Karpas-422 (cell line): ENCODE data around the gene AMIGO2. TPM values are rescaled to one million over a fixed set of nuclear protein-coding genes. Genes with fewer than 3 reads are reported as not detected.

Experiments
- DNase-seq: peaks from one replicate; pipeline ENCODE4 v3.0.0-alpha.2; 2015
- H2AFZ ChIP-seq: fragments of 200-600 bp; sonication (generic); 2 replicates; pipeline ENCODE4 v1.6.1; 2014; ENCODE audit warnings: antibody characterized with exemption, low read length, mixed read lengths
- H3K27ac ChIP-seq: fragments of 200-600 bp; sonication (generic); 2 replicates; pipeline ENCODE4 v1.5.1; 2014; ENCODE audit warnings: mild to moderate bottlenecking, low read length, moderate library complexity
- H3K27me3 ChIP-seq: fragments of 200-600 bp; sonication (generic); 2 replicates; pipeline ENCODE4 v1.6.1; 2014; ENCODE audit warnings: low read length, mixed read lengths
- H3K36me3 ChIP-seq: fragments of 200-600 bp; sonication (generic); 2 replicates; pipeline ENCODE4 v1.6.1; 2014; ENCODE audit warnings: low read length, mixed read lengths; ENCODE audit not compliant: insufficient read depth
- H3K4me1 ChIP-seq: fragments of 200-600 bp; sonication (generic); 2 replicates; pipeline ENCODE4 v1.6.1; 2014; ENCODE audit warnings: mild to moderate bottlenecking, low read length, mixed read lengths
- H3K4me2 ChIP-seq: fragments of 200-600 bp; sonication (generic); 2 replicates; pipeline ENCODE4 v1.6.1; 2014; ENCODE audit warnings: low read length, low read depth, mild to moderate bottlenecking; ENCODE audit not compliant: poor library complexity, severe bottlenecking
- H3K4me3 ChIP-seq: fragments of 200-600 bp; sonication (generic); 2 replicates; pipeline ENCODE4 v1.5.1; 2014; ENCODE audit warnings: mild to moderate bottlenecking, antibody characterized with exemption, low read length, mixed read lengths
- H3K79me2 ChIP-seq: fragments of 200-600 bp; sonication (generic); 2 replicates; pipeline ENCODE4 v1.6.1; 2014; ENCODE audit warnings: mild to moderate bottlenecking, low read length, mixed read lengths
- H3K9ac ChIP-seq: fragments of 200-600 bp; sonication (generic); 2 replicates; pipeline ENCODE4 v1.6.0; 2014; ENCODE audit warnings: low read length
- H3K9me2 ChIP-seq: fragments of 200-600 bp; sonication (generic), shearing (Covaris generic); replicated peaks from 2 replicates; pipeline ENCODE4 v1.6.0; 2014; ENCODE audit warnings: mild to moderate bottlenecking, low read length, moderate library complexity; ENCODE audit not compliant: insufficient read depth
- H3K9me3 ChIP-seq: fragments of 300-700, 200-600 bp; sonication (generic); 2 replicates; pipeline ENCODE4 v1.6.1; 2014; ENCODE audit warnings: low read length, mixed read lengths
- H4K20me1 ChIP-seq: fragments of 200-600 bp; sonication (generic); 2 replicates; pipeline ENCODE4 v1.6.1; 2014; ENCODE audit warnings: mild to moderate bottlenecking, antibody characterized with exemption, low read length, low read depth; ENCODE audit not compliant: insufficient read depth
- total RNA-seq: library from RNA; depleted of rRNA; stranded (reverse); fragments of >200 nt; shearing (Covaris generic); gene quantifications from 2 replicates; pipeline ENCODE4 v1.2.3, GENCODE V29; 2014; ENCODE audit warnings: low replicate concordance; rRNA removed

The AMIGO2 gene
- total RNA-seq, 1 experiment from 2014 or later, result 1.8 TPM

DNA sequence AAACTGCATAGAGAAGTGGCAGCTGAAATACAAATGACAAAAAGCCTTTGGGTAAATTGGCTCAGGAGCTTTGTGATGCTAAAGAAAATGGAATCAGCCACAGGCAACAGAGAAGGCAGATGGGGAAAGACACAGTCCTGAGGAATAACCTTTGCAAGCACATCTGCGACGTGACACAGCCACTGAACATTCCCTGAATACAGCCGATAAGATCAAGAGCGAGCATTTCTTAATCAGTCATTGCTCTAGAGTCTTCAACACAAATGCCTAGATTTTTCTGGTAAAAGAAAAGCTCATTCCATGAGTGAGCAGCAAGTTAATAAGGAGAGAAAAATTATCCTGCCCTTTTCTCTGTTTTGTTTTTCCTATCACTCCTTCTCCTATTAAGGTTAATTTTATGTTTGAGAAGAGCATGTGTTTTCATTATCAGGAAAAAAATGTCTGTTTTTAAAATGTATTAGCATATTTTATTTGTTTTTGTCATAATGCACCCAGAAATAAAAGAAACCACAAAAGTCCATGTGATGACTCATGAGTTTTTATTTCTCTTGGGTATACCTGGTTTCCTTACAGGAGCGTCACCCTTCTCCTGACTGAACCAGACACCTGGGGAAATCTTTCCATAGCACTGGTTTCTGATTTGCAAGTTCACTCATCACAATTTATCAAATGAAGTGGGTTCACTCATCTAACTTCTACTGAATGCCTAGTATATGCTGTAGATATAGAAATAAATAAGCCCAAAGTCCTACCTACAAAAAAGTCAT is 45.8 kb downstream of the AMIGO2 start:
- Histone ChIP-seq H3K4me3 (no peak overlapping the region), H3K9me3 (no peaks in the 10 kb centered on the region), H3K9ac (no peak overlapping the region), H3K9me2 (no peaks in the 10 kb centered on the region), H3K79me2 (no peaks in the 10 kb centered on the region), H3K4me2 (no peak overlapping the region), H3K27me3 (no peaks in the 10 kb centered on the region), H3K27ac (no peak overlapping the region), H4K20me1 (no peaks in the 10 kb centered on the region), H3K36me3 (no peaks in the 10 kb centered on the region), H2AFZ (no peak overlapping the region), H3K4me1 (no peaks in the 10 kb centered on the region)
- DNase-seq, result no peak

DNA sequence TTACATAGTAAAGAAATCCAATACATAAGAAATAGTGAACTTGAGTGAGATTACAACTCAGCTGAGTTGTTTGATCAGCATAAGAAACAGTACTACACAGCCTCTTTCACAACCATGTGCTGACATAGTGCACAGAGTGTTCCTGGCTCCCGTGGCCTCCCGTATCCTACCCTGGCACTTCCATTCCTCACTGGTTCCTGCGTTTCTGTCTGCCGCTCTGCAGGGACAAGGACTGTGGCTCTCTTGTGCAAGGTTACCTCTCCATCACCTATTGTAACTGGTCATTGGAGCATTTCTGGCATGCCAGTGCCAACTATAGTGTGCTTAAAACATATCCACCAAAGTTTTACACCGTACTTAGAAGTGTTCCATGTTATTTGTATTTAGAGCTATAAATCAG is 46.7 kb downstream of the AMIGO2 start:
- H3K4me3 ChIP-seq, result no peak overlapping the region
- no peaks in the 10 kb centered on the region for H3K9me3 ChIP-seq
- no peak for DNase-seq
- H4K20me1 ChIP-seq, result no peaks in the 10 kb centered on the region
- H3K4me1 ChIP-seq, result no peaks in the 10 kb centered on the region
- H3K27me3 ChIP-seq, result no peaks in the 10 kb centered on the region
- H3K4me2 ChIP-seq, result no peak overlapping the region
- no peak overlapping the region for H3K27ac ChIP-seq
- H3K9ac ChIP-seq, result no peak overlapping the region
- no peaks in the 10 kb centered on the region for H3K79me2 ChIP-seq
- H3K9me2 ChIP-seq, result no peaks in the 10 kb centered on the region
- H2AFZ ChIP-seq, result no peak overlapping the region
- H3K36me3 ChIP-seq, result no peaks in the 10 kb centered on the region

DNA sequence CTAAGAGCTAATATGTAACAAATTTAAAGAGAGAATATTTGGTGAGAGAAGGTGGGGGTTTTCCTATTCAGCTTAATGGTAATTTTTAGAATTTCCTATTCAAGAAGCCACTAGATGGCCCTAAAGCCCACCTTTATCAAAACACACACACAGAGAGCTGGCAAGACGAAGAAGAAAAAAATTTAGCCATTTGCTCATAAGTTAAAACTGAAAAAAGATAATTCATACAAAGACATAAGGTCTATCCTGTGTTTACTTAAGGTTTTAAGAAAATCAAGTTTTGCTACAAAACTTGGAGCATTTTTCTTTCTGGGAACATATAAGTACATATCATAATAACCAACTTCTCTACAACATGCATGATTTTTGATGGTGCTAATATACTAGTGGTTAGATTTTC is 47.1 kb downstream of the AMIGO2 start:
- DNase-seq, result peak; percentile 81
- Histone ChIP-seq H3K9ac (no peak overlapping the region), H3K27ac (no peak overlapping the region), H3K9me2 (no peaks in the 10 kb centered on the region), H3K4me2 (no peak overlapping the region), H3K27me3 (no peaks in the 10 kb centered on the region), H2AFZ (no peak overlapping the region), H3K9me3 (no peaks in the 10 kb centered on the region), H3K79me2 (no peaks in the 10 kb centered on the region), H3K4me3 (no peak overlapping the region), H3K36me3 (no peaks in the 10 kb centered on the region), H4K20me1 (no peaks in the 10 kb centered on the region), H3K4me1 (no peaks in the 10 kb centered on the region)

DNA sequence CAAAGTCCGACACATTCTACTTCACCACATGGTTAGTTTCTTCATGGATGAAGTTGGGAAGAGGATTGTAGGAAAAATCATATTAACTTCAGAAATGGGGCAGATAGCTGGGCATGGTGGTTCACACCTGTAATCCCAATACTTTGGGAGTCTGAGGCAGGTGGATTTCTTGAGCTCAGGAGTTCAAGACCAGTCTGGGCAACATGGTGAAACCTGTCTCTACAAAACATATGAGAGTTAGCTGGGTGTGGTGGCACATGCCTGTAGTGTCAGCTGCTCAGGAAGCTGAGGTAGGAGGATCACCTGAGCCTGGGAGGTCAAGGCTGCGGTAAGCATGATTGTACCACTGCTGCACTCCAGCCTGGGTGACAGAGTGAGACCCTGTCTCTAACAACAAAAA is 49.9 kb downstream of the AMIGO2 start:
- no peak overlapping the region for H3K27ac ChIP-seq
- no peaks in the 10 kb centered on the region for H3K27me3 ChIP-seq
- H3K4me2 ChIP-seq, result no peak overlapping the region
- H3K9me3 ChIP-seq, result no peaks in the 10 kb centered on the region
- H3K4me1 ChIP-seq, result no peaks in the 10 kb centered on the region
- H3K9me2 ChIP-seq, result no peaks in the 10 kb centered on the region
- H3K79me2 ChIP-seq, result no peaks in the 10 kb centered on the region
- H3K4me3 ChIP-seq, result no peak overlapping the region
- no peaks in the 10 kb centered on the region for H3K36me3 ChIP-seq
- no peak for DNase-seq
- H2AFZ ChIP-seq, result no peak overlapping the region
- H4K20me1 ChIP-seq, result no peaks in the 10 kb centered on the region
- no peak overlapping the region for H3K9ac ChIP-seq

DNA sequence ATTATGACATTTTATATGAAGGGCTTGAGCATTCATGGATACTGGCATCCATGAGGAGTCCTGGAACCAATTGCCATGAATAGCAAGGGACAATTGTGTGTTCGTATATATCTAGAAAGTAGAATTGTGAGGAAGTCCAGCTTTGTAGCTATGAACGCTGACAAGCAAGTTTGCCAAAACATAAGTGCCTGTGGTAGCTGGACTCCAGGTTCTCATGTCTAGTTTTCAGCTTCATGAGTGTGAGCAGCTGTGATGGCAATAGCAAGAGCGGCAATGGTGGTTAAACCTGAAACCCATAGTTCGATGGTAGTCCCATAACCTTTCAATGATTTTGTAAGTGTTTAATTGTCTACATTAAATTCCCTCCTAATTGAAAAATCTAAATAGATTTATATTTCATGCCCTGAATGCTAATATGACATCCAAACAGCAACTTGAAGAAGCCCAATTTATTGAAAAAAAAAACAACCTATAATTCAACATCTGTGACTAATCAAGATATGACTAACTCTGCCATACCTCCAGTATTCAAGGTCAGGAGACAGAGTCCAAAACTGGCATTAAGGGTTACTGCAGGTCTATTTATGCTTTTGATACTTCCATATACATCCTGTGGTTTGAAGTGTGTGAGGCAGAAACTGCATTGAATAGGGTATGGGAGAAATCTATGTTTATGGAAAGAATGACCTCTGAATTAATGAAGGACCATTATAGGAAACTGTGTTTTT is 50.6 kb downstream of the AMIGO2 start:
- Histone ChIP-seq H2AFZ (no peak overlapping the region), H3K36me3 (no peaks in the 10 kb centered on the region), H3K4me3 (no peak overlapping the region), H4K20me1 (no peaks in the 10 kb centered on the region), H3K4me2 (no peak overlapping the region), H3K27ac (no peak overlapping the region), H3K27me3 (no peaks in the 10 kb centered on the region), H3K9ac (no peak overlapping the region), H3K9me2 (no peaks in the 10 kb centered on the region), H3K79me2 (no peaks in the 10 kb centered on the region), H3K4me1 (no peaks in the 10 kb centered on the region), H3K9me3 (no peaks in the 10 kb centered on the region)
- DNase-seq, result no peak

DNA sequence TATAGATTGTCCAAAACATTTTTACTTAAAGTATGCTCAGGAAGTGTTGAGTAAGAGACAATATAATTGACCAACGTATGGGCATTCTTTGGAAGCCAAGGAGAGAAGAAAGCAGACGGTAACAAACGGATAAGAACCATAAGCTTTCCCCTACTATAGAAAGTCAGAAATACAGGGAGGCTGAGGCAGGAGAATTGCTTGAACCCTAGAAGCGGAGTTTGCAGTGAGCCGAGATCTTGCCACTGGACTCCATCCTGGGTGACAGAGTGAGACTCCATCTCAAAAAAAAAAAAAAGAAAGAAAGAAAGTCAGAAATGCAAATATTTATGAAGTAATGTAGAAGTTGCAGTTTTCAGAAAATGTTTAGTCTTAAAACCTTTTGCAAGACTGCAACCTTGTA is 51.6 kb downstream of the AMIGO2 start:
- Histone ChIP-seq H3K9me3 (no peaks in the 10 kb centered on the region), H3K4me2 (no peak overlapping the region), H3K27me3 (no peaks in the 10 kb centered on the region), H3K9me2 (no peaks in the 10 kb centered on the region), H3K4me1 (no peaks in the 10 kb centered on the region), H4K20me1 (no peaks in the 10 kb centered on the region), H3K27ac (no peak overlapping the region), H2AFZ (no peak overlapping the region), H3K4me3 (no peak overlapping the region), H3K36me3 (no peaks in the 10 kb centered on the region), H3K9ac (no peak overlapping the region), H3K79me2 (no peaks in the 10 kb centered on the region)
- DNase-seq, result no peak

Other genes with a start within 250 kb of the AMIGO2 start
- gene PCED1B, start 338 bp downstream of the AMIGO2 start, total RNA-seq, result 22.8 and 39.8 TPM in 2 replicates